Mucosa of rectum (tissue), 2 donors: Measurements from ENCODE around the gene CAMK2A.
A peak's percentile ranks its signal among the peaks of the same experiment; 100 is the strongest.

Experiments
- H3K27ac ChIP-seq, 2 donors: one replicate each; pipeline ENCODE4 v1.7.0; 2013; ENCODE audit warnings: inconsistent platforms in 2 of 2, low read depth in 2 of 2, low read length in 2 of 2
- H3K27me3 ChIP-seq, 2 donors: one replicate each; pipeline ENCODE4 v1.7.0; 2013; ENCODE audit warnings: low read length in 2 of 2; ENCODE audit not compliant: control insufficient read depth in 2 of 2, insufficient read depth in 2 of 2
- H3K36me3 ChIP-seq, 2 donors: one replicate each; pipeline ENCODE4 v1.7.0; 2013; ENCODE audit warnings: low read length in 2 of 2; ENCODE audit not compliant: control insufficient read depth in 2 of 2, insufficient read depth in 2 of 2
- H3K4me1 ChIP-seq, 2 donors: one replicate each; pipeline ENCODE4 v1.7.0; 2013; ENCODE audit warnings: low read length in 2 of 2, mild to moderate bottlenecking in 1 of 2; ENCODE audit not compliant: control insufficient read depth in 2 of 2, insufficient read depth in 2 of 2
- H3K4me3 ChIP-seq, 2 donors: one replicate each; pipeline ENCODE4 v1.7.0; 2013; ENCODE audit warnings: low read length in 2 of 2
- H3K9ac ChIP-seq, 2 donors: one replicate each; pipeline ENCODE4 v1.7.0; 2013; ENCODE audit warnings: low read length in 2 of 2, low read depth in 1 of 2, mild to moderate bottlenecking in 1 of 2
- H3K9me3 ChIP-seq, 2 donors: one replicate each; pipeline ENCODE4 v1.7.0; 2013; ENCODE audit warnings: low read length in 2 of 2; ENCODE audit not compliant: control insufficient read depth in 2 of 2
- donor health status: healthy.
- donor health status: Normal muscosa, but diverticular disease.

CAMK2A gene

DNA sequence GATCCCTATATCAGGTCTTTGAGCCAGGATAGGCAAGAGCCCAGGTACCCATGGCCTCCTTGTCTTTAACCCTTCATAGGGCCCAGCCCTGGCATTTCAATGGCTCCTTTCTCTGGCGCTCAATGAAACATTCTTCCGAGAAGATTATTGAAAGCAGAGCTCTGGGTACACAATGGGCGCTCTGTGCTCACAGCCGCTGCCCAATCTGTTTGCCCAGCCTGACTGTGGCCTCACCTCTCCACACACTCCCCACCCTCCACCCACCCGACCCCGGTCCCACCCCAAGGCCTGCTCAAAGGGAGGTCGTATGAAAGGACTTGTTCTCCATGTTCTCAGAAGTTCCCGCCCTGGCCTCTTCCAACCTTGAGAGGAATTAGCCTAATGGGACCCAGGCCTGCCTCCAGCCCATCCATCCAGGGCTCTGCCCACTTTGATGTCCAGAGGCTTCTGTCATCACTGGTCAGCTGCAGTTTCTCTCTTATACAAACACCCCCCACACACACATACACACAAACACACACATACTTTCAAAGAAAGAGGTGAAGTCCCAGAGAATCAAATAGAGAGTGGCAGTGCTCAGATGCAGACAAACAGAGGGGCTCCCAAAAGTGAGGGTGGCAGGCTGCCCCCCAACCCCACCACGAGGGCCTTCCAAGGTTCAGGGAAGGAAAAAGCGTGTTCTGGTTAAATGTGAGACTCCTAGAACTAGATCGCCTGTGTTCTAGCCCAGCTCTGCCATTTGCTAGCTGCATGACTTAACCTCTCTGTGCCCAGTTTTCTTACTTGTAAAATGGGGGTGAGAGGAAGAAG lies 18.2 kb upstream of the CAMK2A start:
- Histone ChIP-seq H3K9me3 (no peaks in the 10 kb centered on the region), H3K9ac (no peak overlapping the region), H3K4me3 (no peak overlapping the region), H3K4me1 (no peaks in the 10 kb centered on the region), H3K27ac (no peak overlapping the region), H3K36me3 (no peaks in the 10 kb centered on the region), H3K27me3 (peaks cover 4 to 9% of the 10 kb centered on the region in 2 donors)

GRCh38 chr5:150306775-150307174 lies 17.2 kb upstream of the CAMK2A start:
- Histone ChIP-seq H3K4me3 (no peak overlapping the region), H3K9ac (no peak overlapping the region), H3K27ac (no peak overlapping the region), H3K9me3 (no peaks in the 10 kb centered on the region), H3K27me3 (peaks cover 5 to 10% of the 10 kb centered on the region in 2 donors), H3K4me1 (no peaks in the 10 kb centered on the region), H3K36me3 (no peaks in the 10 kb centered on the region)

DNA sequence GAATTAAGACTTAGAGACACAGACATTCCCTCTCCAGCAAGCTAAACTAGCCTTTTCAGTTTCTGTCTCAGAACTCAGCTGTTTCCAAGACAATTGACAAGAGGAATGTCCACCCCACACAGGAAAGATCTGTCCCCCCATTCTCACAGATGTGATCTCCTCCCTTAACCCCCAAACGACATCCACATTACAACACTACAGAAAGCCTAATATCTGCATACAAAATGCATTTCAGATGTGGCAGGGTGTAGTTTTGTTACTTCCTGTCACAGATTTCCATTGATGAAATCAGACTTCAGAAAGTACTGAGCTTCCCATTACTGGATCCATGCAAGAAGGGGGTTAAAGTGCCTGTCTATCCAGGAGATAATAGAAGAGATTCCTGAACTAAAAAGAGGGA lies 16.0 kb upstream of the CAMK2A start:
- Histone ChIP-seq H3K27me3 (peaks cover 5 to 17% of the 10 kb centered on the region in 2 donors), H3K36me3 (no peaks in the 10 kb centered on the region), H3K4me1 (no peaks in the 10 kb centered on the region), H3K4me3 (no peak overlapping the region), H3K9ac (no peak overlapping the region), H3K27ac (no peak overlapping the region), H3K9me3 (no peaks in the 10 kb centered on the region)

GRCh38 chr5:150305095-150305494 lies 15.5 kb upstream of the CAMK2A start:
- Histone ChIP-seq H3K27me3 (peaks cover 5 to 18% of the 10 kb centered on the region in 2 donors), H3K4me3 (no peak overlapping the region), H3K9ac (no peak overlapping the region), H3K36me3 (no peaks in the 10 kb centered on the region), H3K9me3 (no peaks in the 10 kb centered on the region), H3K4me1 (no peaks in the 10 kb centered on the region), H3K27ac (no peak overlapping the region)

DNA sequence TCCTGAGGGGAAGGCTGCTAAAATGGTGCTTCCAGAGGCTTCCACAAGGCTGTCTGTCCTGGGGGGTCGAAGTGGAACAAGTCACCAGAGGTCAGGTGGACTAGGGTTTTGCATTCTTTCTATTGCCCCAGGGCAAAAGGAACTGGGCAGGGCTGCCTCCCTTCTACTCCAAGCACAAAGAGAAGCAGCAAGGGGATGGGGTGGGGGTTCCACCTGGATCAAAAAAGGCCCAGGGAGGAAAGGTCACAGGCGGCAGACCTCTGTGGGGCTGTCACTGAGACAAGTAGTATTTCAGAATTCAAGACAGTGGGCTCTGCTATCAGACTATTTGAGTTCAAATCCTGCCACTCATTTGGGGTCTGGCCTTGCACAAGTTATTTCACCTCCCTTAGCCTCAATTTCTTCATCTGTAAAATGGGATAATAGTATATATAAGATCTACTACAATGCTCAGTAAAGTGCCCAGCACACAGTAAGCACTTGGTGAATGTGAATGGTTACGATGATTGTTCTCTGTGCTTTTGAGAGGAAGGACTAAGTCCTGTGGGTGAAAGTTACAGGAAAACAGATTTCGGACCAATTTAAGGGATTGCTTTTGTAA lies 15.0 kb upstream of the CAMK2A start:
- Histone ChIP-seq H3K27me3 (peaks cover 5 to 18% of the 10 kb centered on the region in 2 donors), H3K4me3 (no peak overlapping the region), H3K9ac (no peak overlapping the region), H3K27ac (peak overlapping the region in 1 of 2 donors; percentile 27), H3K36me3 (no peaks in the 10 kb centered on the region), H3K9me3 (no peaks in the 10 kb centered on the region), H3K4me1 (no peaks in the 10 kb centered on the region)

DNA sequence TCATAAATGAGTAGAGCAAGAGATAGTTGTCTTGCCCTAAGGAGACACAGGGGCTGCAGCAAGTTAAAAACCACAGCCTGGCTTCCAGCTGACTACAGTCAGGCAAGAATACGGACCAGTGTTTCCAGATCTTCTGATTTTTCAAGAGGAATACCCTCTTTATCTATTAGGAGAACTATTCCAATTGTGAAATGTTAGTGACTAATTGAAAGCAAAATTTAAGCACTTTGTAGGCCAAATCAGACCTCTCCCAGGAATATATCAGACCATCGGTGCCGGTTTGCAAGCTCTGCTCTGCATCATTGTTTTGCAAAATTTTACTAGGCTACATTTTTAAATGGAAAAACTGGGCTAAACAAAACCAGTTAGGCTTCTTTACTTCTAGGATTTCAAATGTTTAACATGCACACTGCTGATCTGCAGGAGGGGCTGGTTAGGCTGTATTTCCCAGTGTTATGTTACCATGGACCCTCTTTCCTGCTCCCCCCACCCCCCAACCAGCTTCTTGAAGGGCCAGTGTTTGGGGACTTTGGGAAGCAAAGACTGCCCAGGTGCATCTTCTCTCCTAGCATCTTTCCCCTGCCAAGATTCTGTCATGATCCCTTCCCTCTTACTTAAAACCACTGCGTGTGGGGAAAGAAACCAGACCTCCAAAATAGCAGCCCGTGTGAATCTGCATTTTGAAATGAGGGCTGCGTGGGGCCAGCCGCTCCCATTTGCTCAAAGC lies 14.2 kb upstream of the CAMK2A start:
- no peaks in the 10 kb centered on the region for H3K4me1 ChIP-seq
- no peak overlapping the region for H3K9ac ChIP-seq
- no peak overlapping the region for H3K4me3 ChIP-seq
- no peaks in the 10 kb centered on the region for H3K36me3 ChIP-seq
- peaks cover 5 to 18% of the 10 kb centered on the region in 2 donors for H3K27me3 ChIP-seq
- H3K9me3 ChIP-seq: no peaks in the 10 kb centered on the region
- H3K27ac ChIP-seq: peak overlapping the region in 1 of 2 donors; percentile 56

DNA sequence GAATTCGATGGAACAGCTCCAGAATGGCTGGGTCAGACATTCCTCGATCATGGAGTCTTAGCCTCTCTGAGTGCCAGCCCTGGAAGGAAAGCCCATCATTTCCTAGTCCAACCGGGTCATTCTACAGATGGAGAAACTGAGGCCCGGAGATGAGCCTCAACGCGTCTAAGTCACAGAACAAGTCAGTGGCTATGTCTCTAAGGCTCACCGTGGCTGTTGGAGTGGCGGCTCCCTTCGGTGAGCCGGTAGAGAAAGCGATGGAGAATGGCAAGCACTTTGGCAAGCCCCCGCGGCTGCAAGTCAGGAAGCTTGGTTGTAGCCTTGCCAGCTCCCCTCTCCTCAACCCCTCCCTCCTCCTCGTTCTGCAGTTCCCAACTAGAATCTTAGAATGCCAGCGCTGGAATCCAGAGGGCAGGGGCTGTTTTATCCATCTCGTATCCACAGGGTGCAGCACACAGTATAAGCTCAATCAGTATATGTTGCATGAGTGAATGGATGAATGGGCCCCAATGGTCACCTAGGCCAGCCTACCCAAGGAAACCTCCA lies 13.6 kb upstream of the CAMK2A start:
- H3K27me3 ChIP-seq: peaks cover 5 to 18% of the 10 kb centered on the region in 2 donors
- no peak overlapping the region for H3K9ac ChIP-seq
- H3K4me3 ChIP-seq: peak overlapping the region in 1 of 2 donors; percentile 12
- H3K27ac ChIP-seq: peak overlapping the region in 1 of 2 donors; percentile 56
- H3K9me3 ChIP-seq: no peaks in the 10 kb centered on the region
- no peaks in the 10 kb centered on the region for H3K4me1 ChIP-seq
- no peaks in the 10 kb centered on the region for H3K36me3 ChIP-seq

GRCh38 chr5:150302301-150303069 lies 12.9 kb upstream of the CAMK2A start, which contains the start of gene ARSI:
TSS of gene ARSI (minus strand) at chr5:150302905. CDS start at chr5:150302373, 532 bp downstream.
- H3K4me3 ChIP-seq: peak within 1 kb of the TSS; percentile 12 to 41
- H3K9ac ChIP-seq: no peak within 1 kb of the TSS
- no peaks in the 10 kb centered on the region for H3K4me1 ChIP-seq
- peaks cover 5 to 18% of the 10 kb centered on the region in 2 donors for H3K27me3 ChIP-seq
- no peaks in the 10 kb centered on the region for H3K9me3 ChIP-seq
- peak within 1 kb of the TSS; percentile 30 to 56 for H3K27ac ChIP-seq
- no peaks in the 10 kb centered on the region for H3K36me3 ChIP-seq

- Histone ChIP-seq H3K4me1 (no peaks in the 10 kb centered on the region), H3K27me3 (peaks cover 5 to 18% of the 10 kb centered on the region in 2 donors), H3K9me3 (no peaks in the 10 kb centered on the region), H3K27ac (no peak overlapping the region), H3K4me3 (no peak overlapping the region), H3K9ac (no peak overlapping the region), H3K36me3 (no peaks in the 10 kb centered on the region)
Measured at GRCh38 chr5:150301901-150302300, 12.3 kb upstream of the CAMK2A start.
